Peyer's patch (tissue), 4 donors: ENCODE results near the gene ICE2.

Experiments used
- POLR2A ChIP-seq, 2 donors: fragments of 450-650 bp; IDR thresholded peaks; one replicate each; pipeline ENCODE4 v1.5.1; 2017; ENCODE audit warnings: antibody characterized with exemption in 2 of 2, mild to moderate bottlenecking in 2 of 2, moderate library complexity in 2 of 2
- TF ChIP-seq, protein P1 (sequence below), 6 experiments: fragments of 450-650 bp in 4 of 6; fragments of 200-600 bp in 2 of 6; sonication (generic) in 1 of 6; IDR thresholded peaks; one replicate each; pipeline ENCODE4 v1.5.1; 2017 to 2019; ENCODE audit warnings: antibody characterized with exemption in 6 of 6, mild to moderate bottlenecking in 3 of 6, moderate library complexity in 1 of 6

GRCh38 chr15:60426870-60427508 is 52.0 kb downstream of the ICE2 start:
- no peak for TF ChIP-seq POLR2A (IDR thresholded peaks at IDR 0.05)
- TF ChIP-seq, protein P1, sequence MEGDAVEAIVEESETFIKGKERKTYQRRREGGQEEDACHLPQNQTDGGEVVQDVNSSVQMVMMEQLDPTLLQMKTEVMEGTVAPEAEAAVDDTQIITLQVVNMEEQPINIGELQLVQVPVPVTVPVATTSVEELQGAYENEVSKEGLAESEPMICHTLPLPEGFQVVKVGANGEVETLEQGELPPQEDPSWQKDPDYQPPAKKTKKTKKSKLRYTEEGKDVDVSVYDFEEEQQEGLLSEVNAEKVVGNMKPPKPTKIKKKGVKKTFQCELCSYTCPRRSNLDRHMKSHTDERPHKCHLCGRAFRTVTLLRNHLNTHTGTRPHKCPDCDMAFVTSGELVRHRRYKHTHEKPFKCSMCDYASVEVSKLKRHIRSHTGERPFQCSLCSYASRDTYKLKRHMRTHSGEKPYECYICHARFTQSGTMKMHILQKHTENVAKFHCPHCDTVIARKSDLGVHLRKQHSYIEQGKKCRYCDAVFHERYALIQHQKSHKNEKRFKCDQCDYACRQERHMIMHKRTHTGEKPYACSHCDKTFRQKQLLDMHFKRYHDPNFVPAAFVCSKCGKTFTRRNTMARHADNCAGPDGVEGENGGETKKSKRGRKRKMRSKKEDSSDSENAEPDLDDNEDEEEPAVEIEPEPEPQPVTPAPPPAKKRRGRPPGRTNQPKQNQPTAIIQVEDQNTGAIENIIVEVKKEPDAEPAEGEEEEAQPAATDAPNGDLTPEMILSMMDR (IDR thresholded peaks at IDR 0.05): no peak
